GM19397 (cell line): ENCODE measurements around the gene EIF3J.
"Not testable (repeated sequence)": the region's sequence is repeated elsewhere in the genome, so short reads cannot be mapped to it uniquely, and the experiment has no call there.

Experiments used
- ATAC-seq: cut with Tn5 transposase; IDR thresholded peaks from one replicate; pipeline ENCODE4 v1.9.1; 2021; ENCODE audit warnings: mild to moderate bottlenecking, moderate library complexity; ENCODE audit not compliant: unreplicated experiment

EIF3J gene

DNA sequence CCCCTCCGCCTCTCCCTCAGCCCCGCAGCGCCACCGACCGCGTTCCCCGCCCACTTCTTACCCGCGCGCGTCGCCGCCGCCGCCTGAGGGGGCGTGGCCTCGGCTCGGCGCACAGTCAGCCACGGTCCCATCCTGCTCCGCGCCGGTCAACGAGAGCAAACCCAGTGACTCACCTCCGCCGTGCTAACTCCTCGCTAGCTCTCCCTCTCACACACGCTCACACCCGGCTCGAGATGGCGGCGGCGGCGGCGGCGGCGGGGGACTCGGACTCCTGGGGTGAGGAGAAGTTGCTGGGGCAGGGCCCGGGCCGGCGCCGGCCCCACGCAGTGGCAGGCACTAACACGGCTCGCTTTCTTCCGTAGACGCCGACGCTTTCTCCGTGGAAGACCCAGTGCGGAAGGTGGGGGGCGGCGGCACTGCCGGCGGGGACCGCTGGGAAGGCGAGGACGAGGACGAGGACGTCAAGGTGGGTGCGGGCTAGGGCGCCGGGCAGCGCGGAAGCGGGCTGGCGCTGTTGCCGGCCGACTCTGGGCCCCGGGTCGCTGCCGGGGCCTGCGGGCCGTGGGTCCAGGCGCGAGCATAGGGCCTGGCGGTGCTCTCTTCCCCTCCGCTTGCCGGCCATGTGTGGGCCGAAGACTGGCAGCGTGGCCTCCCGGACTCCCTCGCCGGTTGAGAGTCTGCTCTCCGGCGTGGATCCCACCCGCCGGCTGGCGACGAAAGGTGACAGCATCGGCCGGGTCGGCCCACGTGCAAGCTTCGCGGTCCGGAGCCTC lies at the start of gene EIF3J:
Gene EIF3J (plus strand): TSS at position 186 of the 773 bp plus-strand sequence. CDS start 48 bp downstream, at position 234.
- peak; percentile 81 for ATAC-seq

DNA sequence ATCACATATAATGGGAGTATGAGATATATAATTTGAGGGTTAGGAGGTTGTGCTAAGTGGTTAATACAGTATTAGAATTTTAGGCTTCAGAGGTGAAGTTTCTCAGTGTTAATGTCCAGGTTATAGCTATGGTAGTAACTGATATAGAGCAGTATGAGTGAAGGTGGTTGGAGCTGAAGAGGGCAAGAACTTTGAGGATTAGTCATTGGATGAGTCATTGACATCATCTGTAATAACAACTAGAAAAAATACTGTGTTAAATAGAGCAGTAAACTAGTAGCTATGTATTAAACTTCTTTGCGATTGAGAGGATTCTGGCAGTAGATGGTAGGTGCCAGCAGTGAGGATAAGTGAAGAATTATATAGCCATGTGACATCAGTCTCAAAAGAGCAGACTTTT lies 47.5 kb upstream of the EIF3J start:
- ATAC-seq = no peak

DNA sequence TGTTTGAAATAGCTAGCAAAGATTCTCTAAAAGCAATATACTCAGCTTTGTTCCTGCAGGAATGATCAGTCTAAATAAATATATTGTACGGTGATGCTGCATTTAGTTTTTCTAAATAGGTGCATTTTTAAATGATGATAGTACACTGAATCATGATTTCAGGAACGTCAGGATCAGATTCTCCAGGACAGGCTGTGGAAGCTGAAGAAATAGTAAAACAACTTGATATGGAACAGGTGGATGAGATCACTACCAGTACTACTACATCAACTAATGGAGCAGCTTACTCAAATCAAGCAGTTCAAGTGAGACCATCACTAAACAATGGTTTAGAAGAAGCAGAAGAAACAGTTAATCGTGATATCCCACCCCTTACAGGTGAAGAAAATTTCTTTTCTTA lies 46.3 kb upstream of the EIF3J start:
- no peak for ATAC-seq

GRCh38 chr15:44492040-44492439 lies 44.9 kb upstream of the EIF3J start:
- ATAC-seq = no peak

- no peak for ATAC-seq
Observed at GRCh38 chr15:44492672-44493071, 44.3 kb upstream of the EIF3J start.

DNA sequence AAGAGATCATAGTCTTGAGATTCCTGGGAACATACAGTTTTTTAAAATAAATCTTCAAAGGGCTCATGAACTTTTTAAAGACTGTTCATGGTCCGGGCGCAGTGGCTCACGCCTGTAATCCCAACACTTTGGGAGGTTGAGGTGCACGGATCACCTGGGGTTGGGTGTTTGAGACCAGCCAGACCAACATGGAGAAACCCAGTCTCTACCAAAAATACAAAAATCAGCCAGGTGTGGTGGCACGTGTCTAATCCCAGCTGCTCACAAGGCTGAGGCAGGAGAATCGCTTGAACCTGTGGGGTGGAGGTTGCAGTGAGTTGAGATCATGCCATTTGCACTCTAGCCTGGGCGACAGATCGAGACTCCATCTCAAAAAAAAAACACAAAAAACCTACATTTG lies 41.4 kb upstream of the EIF3J start:
- no peak for ATAC-seq

DNA sequence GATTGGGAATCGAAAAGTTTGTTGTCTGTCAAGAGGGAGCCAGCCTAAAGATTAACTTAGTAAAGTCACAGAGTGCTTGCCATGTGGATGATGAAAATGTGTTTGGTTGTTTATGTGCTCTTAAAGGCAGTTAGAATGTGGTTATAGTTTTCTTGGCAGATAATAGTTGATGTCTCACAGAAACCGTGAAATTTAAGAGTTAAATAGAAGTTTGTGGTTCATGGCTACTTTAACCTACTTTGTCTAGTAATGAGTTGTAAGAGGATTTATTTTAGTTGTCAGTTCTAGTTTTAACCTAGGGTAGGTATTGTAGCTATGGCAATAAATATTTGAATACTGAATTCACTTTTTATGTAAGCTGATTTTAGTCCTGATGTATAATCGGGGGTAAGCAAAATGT lies 36.4 kb upstream of the EIF3J start:
- no peak for ATAC-seq

DNA sequence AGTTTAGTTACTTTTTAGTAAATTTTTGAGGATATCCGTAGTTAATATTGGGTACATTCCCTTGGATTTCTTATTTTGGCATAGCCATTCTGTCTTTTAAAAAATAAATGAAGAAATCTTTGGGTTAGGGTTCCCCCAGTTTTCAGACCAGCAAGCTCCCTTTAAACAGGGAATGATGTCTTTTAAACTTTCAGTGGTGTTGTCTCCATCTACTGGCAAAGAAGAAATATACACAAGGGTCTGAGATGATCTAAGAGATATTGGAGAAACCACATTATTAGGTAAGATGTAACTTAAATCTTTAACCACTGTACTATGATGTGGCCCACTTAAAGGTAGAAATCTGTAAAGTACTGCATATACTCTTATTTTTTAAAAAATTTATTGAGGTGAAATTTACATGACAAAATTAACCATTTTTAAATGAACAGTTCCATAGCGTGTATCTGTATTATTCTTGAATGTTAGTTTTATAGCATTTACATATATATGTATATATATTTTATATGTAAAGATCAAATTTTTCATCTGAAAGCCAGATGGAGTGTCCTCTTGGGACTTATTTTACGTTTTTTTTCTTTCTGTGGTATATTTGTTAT lies 35.1 kb upstream of the EIF3J start:
- ATAC-seq = no peak

DNA sequence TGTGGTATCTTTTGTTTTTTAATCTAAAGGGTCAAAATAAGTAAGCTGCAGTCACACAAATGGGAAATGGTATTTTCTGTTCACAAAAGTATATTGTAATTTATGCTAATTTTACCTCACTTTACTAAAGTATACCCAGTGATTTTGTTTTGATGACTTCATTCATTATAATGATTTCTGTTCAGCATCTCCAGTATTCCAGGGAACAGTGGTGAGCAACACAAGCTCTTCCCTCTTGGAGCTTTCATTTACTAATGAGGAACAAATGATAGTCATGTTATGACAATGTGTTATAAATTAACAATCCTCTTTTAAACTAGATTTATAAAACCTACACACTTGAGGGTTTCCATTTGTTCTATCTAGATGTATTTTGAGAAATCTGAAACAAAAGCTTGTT lies 20.5 kb upstream of the EIF3J start:
- no peak for ATAC-seq

- ATAC-seq = no peak
Observed at GRCh38 chr15:44519537-44519936, 17.4 kb upstream of the EIF3J start.

DNA sequence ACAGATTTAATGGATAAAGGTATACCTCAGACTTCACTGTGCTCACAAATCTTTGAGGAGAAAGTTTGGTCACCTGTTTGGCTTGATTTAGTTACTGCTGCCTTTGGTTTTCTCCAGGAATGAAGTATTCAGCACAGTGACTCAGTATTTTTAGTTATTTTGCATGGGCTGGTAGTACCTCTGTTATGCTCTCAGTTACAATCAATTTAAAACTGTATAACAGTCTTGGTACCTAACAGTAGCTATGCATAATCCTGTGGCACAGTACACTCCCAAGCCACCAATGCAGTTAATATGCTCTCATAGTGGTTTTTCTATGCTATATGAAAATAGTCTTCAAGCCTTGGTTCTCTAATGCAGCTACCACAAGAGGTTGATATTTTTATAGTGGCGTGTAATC lies 11.9 kb upstream of the EIF3J start:
- no peak for ATAC-seq

- no peak for ATAC-seq
Observed at GRCh38 chr15:44527241-44527640, 9.7 kb upstream of the EIF3J start.

DNA sequence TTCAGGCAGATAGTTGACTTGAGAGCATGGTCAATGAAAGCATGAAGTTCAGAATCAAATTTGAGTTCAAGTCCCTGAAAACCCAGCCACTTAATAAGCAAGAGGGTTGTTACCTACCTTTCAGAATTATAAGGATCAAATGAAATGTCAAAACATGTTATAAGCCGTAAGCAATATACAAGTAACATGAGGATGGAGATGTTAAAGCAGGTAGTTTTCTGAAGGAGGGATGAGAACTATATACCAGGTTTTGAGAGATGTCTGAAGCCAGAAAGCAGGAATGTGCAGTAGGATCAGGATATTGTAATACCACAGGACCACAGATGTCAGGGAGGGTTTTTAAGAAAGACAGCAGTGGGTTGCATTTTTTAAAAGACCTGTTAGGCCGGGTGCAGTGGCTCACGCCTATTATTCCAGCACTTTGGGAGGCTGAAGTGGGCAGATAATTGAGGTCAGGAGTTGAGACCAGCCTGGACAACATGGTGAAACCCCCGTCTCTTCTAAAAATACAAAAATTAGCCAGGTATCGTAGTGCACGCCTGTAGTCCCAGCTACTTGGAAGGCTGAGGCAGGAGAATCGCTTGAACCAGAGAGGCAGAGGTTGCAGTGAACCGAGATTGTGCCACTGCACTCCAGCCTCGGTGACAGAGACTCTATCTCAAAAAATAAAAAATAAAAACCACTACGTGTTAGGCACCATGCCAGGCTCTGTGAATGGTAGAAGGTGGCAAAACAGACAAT lies 6.9 kb upstream of the EIF3J start:
- no peak for ATAC-seq

DNA sequence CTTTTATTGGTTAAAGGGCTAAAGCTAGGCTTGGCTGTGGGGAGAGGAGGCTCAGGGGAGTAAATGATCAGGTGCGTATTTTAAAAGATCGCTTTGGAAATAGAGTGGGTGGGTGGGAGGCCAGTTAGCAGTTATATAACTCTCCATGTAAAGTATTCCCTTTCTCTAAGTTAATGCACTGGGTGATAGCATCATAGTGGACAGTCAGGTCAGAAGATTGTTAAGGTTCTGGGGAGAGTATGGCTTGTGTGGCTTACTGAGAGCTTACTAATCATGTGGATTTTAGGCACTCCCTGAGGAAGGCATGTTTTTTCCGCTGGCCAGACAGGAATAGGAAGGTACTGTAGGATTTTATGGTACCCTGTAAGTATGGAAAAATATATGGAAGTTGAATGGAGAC lies 6.3 kb upstream of the EIF3J start:
- ATAC-seq = no peak

- ATAC-seq = not testable (repeated sequence)
Observed at GRCh38 chr15:44532275-44532674, 4.7 kb upstream of the EIF3J start.

- no peak for ATAC-seq
Observed at GRCh38 chr15:44532689-44533088, 4.3 kb upstream of the EIF3J start.

GRCh38 chr15:44535092-44535491 lies 1.9 kb upstream of the EIF3J start:
- no peak for ATAC-seq

GRCh38 chr15:44535523-44536301 lies 1.2 kb upstream of the EIF3J start:
- no peak for ATAC-seq

GRCh38 chr15:44536302-44536961 lies 515 bp upstream of the EIF3J start:
- ATAC-seq = peak; percentile 60

- no peak for ATAC-seq
Observed at GRCh38 chr15:44537735-44538240, 841 bp downstream of the EIF3J start.
